HG02973 (cell line): ENCODE results near the gene DNAJB14.

Experiments used
- ATAC-seq: cut with Tn5 transposase; IDR thresholded peaks from one replicate; pipeline ENCODE4 v1.9.1; 2021; ENCODE audit warnings: moderate library complexity; ENCODE audit not compliant: unreplicated experiment

The DNAJB14 gene

DNA sequence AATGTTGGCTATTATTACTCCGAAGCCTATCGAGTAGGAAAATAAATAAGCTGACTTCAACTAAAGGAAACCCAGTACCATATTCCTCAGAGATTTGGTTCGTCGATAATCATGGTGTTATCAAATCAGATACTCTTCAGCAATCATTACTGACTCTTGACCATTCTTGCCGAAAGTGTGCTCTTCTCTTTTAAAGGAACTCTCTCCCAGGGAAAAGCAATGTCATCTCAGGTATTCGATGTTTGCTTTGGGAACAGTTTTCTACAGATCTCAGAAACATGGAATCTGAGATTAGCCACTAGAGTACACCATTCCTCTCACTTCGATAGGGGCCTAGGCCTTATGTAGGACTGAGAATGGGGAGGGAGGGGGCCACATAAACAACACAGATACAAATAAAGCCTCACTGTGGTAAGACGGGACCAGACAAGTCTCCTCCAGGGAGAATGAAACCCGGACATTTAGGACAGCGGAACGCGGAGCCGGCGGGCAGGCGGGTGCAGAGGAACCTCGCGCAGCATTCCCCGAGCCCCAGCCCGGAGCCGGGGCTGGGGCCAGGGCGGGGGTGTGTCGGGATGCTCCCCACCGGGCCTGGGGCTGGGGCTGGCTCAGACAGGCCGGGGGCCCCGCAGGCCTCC, 581 bp downstream of the DNAJB14 start:
- ATAC-seq, result no peak

DNA sequence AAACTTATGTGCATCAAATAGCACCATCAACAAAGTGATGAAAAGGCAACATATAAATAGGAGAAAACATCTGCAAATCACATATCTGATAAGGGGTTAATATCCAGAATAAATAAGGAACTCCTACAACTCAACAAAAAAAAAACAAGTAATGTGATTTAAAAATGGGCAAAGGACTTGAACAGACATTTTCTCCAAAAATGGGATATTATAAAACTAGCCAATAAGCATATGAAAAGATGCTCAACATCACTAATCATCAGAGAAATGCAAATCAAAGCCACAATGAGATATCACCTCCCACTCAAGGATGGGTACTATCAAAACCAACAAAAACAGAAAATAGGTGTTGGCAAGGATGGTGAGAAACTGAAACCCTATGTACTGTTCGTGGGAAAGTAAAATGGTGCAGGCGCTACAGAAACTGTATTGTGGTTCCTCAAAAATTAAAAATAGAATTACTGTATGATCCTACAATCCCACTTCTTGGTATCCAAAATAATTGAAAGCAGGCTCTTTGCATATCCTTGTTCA, 2.4 kb downstream of the DNAJB14 start:
- ATAC-seq, result no peak

DNA sequence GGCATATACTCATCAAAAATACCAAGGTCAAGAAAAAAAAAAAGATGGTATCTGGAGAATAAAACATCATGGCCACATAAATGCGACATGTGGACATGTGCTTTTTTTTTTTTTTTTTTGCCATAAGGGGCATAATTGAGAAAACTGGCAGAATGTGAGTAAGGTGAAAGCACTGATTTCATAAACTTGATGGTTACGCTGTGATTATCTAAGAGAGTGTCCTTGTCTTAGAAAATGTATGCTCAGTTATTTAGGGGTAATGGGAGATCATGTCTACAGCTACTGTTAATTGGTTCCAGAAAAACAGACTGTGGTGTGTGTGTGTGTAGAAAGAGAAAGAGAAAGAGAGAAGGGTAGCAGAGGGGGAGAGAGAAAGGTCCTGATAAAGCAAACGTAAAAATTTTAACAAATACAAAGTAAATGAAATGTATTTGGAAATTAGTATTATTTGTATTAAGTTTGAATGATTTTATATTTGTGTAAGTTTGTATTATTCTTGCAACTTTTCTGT, 8.1 kb downstream of the DNAJB14 start:
- no peak for ATAC-seq

DNA sequence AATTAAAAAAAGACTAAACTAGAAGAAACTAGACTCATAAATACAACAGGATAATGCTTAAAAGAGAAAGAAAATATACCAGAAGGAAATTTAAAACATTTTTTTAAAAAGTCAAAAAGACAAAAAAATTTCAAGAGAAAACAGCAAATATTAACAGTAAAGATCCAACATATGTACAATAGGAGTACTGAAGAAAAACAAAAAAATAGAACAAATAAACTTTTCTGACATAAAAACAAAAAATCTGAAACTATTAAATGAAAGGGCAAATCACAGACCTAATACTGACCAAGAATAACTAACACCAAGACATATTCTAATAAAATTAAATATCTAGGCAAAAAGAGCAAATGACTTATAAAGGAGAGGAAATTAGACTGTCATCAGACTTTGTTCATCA, 11.5 kb downstream of the DNAJB14 start:
- no peak for ATAC-seq

DNA sequence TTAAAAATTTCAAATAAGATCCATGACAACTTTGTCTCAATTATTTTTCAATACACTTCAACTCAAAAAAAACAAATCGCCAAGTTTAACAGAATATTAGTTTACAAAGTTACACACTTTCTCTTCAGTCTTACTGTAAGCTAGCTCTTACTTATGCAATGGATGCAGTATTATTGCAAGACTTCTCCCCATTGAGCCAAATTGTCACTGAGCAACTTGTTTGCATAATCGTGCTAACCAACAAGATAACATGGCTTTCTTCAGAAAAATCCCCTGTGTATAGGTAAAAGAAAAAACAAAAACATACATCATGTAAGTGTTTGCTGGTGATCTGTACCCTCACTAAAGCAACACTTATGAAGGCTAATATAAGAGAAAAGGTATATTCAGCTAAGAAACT, 18.9 kb downstream of the DNAJB14 start:
- no peak for ATAC-seq

DNA sequence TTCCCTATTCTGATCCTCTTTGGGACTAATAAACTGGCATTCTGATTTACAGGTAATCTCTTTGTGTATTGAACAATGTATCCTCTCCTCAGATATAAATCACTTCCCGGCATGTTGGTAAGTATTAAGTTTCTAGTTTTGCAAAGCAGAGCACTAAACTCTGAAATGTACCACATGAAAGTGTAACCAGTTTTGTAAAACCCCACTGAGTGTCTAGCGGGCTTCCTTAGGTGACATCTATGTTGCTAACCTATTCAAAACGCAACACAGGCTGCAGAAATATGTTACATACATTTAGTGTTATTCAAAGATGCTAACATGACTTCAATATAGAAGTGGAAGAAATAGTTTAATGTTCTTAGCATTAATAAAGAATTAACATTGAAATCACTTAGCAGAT, 25.2 kb downstream of the DNAJB14 start:
- no peak for ATAC-seq

DNA sequence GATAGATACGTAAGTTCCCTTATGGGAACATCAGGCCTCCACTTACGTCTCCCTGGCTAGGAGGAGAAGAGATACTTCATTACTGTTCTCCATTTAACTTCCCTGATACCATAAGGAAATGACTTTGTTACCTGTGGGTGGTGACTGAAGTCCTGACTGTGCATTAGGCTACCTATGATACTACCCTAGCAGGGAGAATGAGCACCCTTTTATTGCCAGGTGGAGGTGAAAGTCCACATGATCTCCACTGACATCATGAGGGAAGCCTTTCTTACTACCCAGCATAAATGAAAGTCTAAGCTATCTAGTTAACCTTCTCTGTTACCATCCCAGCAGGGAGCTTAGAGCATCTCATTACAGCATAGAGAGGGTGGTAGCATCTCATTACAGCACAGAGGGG, 27.8 kb downstream of the DNAJB14 start:
- no peak for ATAC-seq

DNA sequence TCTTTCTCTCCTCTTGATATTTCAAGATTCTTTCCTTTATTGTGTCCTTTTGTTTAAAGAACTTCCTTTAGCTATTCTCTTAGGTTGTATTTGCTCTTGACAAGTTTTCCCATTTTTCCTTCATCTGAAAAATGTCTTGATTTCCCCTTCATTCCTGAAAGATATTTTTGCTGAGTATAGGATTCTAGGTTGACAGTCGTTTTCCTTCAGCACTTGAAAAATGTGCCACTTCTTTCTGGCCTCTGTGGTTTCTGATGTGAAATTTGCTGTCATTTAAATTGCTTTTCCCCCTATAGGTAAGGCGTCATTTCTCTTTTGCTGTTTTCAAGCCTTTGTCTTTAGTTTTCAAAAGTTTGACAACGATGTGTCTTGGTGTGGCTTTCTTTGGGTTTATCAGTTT, 28.8 kb downstream of the DNAJB14 start:
- ATAC-seq, result no peak

DNA sequence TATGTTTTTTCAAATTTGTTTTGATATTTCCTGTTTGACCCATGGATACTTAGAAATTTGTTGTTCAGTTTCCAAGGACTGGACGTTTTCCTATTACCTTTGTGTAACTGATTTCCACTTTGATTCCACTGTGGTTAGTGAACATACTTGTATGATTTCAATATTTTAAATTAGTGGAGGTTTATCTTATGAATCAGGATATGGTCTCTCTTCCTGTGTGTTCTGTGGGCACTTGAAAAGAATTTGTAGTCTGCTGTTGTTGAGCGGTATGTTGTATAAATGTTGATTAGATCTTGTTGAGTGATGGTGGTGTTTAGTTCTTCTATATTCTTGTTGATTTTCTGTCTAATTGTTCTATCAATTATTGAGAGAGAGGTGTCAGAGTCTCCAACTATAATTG, 31.0 kb downstream of the DNAJB14 start:
- ATAC-seq, result no peak

DNA sequence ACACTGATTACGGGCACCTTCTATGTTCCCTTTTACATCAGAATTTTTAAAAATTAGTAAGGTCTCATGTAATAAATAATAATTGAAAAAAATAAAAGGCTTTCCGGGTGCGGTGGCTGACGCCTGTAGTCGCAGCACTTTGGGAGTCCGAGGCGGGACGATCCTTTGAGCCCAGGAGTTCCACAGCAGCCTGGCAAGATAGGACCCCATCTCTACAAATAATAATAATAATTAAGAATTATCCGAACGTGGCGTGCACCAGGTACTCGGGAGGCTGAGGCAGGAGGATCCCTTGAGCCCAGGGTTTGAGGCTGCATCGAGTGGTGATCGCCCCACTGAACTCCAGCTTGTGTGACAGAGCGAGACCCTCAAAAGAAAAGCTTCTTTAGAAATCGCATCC, 51.4 kb downstream of the DNAJB14 start:
- no peak for ATAC-seq

DNA sequence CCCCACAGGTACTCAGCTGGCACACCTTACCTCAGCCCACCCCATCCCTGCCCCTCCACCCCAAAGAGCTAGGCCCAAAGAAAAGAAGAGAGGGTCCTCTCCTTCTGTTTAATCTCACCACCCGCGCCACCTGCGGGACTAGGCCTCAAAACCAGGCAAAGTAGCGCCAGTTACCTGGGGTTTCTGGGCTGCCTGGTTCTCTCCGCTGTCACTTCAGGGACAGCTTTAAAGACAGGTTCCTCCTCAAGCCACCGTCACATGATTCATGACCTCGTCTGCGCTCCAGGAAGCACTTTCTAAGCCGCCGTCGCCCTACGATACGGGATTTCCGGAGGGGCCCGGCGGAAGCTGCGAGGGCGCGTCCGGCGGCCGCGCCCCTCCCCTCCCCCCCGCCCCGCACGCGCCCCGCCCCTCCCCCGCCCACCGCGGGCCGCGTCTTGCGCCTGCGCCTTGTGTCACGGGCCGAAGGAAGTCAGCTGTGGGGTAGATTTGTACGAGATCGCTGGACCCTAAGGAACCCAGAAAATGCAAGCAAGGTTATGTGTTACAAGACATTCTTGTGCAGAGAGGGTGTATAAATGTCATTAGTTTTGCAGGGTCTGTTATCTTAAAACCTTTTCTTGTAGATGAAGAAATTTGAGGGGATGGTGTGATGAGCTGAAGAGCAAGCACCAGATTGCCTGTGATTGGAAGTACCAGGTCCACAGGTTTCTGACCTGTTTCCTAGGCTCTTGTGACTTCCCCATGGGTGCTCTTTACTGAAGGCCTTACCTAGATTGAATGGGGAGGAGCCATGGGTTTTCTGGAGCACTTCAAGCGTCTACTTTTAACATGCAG, 52.0 kb downstream of the DNAJB14 start, which contains the start of gene LAMTOR3:
Gene LAMTOR3 (minus strand): TSS at position 267 of the 837 bp plus-strand sequence. CDS start 464 bp downstream, outside the sequence.
- peak; percentile 99 for ATAC-seq

DNA sequence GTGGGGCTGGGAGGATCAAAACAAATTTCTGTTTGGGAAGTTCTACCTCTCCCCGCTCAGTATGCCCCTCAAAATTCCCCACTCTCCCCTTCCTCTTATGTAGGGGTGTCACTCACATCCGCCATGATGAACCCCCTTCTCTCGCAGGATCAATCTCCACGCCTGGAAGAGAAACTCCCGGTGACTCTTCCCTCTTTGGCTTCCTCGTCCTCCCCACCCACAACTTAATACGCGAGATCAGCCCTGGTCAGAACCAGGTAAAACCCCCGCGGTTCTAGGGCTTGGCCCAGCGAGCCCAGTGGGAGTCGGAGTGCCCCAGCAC, 52.6 kb downstream of the DNAJB14 start:
- ATAC-seq, result no peak

DNA sequence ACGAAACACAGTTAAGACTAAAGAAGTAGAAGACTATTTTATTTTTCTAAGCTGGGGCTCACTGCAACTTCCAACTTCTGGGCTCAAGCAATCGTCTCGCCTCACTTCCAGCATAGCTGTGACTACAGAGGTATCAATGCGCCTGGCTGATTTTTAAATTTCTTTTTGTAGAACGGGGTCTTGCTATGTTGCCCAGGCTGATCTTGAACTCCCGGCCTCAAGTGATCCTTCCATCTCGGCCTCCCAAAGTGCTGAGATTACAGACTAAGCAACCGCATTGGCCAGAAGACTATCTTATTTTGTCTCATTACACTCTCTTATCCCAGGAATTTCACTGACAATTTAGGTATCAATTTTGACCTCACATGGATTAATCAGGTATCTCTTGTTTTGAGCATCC, 53.4 kb downstream of the DNAJB14 start:
- no peak for ATAC-seq

DNA sequence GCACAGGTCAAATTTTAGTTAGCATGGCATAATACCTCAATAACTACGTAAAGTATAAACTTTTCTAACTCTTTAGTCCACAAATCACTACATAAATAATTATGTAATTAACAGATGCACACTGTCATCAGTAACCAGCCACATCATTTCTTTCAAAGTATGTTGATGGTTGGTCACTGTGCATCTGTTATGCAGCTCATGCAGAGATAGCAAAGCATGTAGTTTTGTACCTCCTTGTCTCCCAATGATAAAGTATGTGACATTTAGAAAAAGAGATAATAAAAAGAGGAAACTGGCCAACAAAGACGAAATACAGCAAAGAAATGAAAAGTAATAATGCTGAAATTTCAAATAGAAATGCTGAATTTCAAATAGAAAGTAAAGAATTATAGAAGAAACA, 55.1 kb downstream of the DNAJB14 start:
- ATAC-seq, result no peak

DNA sequence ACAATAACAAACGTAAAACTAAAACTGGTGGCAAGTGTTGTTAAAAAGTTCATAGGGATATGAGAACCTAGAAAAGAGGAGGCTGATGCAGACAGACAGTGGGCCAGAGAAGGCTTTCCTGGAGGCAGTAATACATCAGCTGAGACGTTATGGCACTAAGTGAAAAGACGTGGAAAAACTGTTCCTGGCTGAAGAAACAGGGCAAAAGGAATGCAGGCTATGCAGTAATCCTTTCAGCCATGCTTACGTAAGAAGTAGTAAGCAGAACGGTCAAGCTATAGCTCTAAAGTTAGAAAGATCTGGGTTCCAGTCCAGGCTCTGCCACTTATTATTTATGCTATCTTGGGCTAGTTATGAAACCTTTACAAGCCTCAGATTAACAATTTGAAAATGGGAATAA, 58.6 kb downstream of the DNAJB14 start:
- ATAC-seq, result no peak

DNA sequence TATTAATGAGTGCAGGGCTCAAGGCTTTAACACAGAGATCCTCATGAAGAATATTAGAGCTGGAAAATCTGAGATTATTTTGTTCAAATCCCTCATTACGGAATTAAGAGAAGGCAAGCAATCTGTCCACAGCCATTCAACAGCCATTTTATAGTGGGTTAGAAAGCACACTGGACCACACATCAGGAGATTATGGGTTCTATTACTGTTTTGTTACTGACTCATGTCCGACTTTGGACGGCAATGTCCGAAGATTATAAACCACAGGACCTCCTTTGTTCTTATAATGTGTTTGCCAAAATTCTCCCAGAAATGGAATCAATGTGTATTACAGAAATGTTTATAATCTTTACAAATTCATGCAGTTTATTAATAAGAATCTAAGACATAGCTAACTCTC, 60.3 kb downstream of the DNAJB14 start:
- no peak for ATAC-seq

DNA sequence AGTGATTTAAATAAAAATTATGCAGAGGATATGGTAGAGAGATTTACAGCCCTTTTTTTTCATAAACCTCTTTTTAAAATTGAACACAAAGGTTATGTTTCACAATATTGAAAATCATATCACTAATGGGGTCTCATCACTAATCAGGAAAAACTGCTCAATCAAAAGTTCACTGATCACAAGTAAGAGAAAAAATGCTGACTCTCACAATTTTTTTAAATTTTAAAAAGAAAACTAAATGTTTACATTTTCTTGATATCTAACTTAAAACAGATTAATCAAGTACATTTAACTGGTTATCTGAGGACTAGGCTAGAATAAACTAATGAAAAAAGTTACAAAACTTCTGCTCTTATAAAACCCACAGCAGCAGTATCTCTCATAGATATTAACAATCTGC, 60.7 kb downstream of the DNAJB14 start:
- no peak for ATAC-seq

DNA sequence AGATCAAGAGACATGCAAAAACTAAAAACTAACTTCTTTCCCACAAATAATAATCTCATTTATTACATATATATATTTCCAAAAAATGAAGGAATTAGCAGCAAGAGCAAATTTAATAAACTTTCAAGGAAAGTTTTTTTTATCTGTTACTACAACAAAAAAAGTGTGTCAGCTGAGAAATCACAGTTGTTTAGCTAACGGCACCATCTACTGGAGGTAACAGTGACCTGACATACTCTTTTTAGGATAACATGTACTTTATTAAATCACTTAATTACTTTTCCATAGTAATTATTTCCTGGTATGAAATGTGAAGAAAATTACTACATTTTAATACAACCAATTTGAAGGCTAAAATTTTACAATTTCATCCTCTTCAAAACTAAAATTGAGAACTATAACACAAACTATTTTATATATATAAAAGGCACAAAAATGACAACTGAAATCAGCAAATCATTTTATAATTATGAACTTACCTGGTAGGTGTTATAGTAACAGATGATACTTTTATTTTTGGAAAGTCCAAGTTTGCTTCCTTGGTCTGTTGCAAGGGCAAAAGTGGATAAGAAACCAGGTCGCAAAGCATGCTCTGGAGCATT, 61.3 kb downstream of the DNAJB14 start:
- ATAC-seq, result no peak

DNA sequence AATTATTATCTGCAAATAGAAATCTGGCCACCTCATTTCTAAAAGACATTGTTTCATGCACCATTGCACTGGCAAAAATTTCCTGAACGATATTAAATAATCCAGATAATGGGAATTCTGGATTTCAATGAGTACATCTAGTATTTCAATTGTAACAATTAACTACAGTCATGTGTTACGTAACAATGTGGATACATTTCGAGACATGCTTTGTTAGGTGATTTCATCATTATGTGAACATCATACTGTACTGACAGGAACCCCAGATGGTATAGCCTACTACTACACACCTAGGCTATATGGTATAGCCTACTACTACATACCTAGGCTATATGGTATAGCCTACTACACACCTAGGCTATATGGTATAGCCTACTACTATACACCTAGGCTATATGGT, 67.0 kb downstream of the DNAJB14 start:
- ATAC-seq, result no peak

DNA sequence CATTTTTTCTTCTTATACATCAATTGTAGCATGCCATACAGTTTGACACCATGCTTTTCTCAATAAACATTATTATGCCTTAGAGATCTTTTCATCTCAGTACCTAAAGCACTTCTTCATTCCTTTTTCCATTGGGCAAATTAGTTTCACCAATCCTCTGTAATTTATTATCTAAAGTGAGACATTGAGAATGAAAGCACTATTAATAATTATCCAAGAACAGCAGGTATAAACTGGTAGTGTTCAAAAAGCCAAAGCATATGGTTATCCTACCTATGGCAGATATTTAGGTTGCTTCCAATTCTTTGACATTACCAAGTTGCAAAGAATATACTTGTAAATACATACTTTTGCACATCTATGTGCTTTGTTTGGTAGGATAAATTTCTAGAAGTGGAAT, 67.8 kb downstream of the DNAJB14 start:
- no peak for ATAC-seq

DNA sequence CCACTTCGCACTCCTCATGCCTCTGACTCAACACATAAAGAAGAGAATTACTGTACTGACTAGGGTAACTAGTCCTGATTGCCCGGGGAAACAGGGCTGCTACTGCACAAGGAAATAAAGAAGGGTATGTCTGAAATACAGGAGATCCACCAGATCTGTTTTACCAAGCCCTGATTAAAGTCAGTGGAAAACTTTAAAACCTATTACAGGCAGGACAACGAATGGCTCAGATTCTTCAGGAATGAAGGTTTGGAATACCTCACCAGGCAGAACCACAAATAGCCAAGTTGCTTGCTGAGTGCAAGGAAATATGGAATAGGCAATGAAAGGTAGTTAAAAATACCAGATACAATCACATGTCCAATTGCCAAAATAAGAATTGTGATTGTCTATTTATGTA, 69.5 kb downstream of the DNAJB14 start:
- ATAC-seq, result no peak

DNA sequence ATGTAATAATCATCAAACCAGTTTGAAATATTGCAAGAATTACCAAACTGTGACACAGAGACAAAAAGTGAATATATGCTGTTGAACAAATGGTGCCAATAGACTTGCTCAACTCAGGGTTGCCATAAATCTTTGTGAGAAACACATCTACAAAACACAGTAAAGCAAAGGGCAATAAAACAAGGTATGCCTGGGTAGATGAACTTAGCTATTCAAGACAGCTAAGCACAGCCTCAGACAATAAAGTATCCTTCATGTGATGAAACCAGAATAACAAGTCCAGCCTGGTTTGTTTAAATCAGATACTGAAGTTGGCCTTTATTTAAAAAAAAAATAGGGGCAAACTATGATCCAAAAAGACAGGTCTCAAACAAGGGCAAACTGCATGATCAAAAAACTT, 71.3 kb downstream of the DNAJB14 start:
- no peak for ATAC-seq
